Measurements from ENCODE around the gene ANKRD34B. TPM values are rescaled to one million over a fixed set of nuclear protein-coding genes. Genes with fewer than 3 reads are reported as not detected.

The ANKRD34B gene
- total RNA-seq, 2 experiments from 2014 or later: not detected

DNA sequence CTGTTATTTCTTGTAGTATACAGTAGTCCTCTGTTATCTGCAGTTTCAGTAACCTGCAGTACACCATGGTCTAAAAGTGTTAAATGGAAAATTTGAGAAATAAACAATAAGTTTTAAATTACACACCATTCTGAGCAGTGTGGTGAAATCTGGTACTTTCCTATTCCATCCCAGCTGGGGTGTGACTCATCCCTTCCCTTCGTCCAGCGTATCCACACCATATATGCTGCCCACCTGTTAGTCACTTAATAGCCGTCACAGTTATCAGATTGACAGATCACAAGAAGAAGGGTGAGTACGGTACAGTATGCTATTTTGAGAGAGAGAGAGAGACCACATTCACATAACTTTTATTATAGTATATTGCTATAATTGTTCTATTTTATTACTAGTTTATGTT is 53.3 kb downstream of the ANKRD34B start:
- no peak overlapping the region for H3K27ac Mint-ChIP-seq
- POLR2A ChIA-PET: no interaction called here
- no peak for ATAC-seq (ENCODE audit: poor library complexity)

GRCh38 chr5:80509362-80509761 is 60.7 kb downstream of the ANKRD34B start:
- no peaks in the 10 kb centered on the region for H3K4me1 ChIP-seq (ENCODE audit: insufficient read depth, low read length)
- DNase-seq: no peak
- no peak for TF ChIP-seq CTCF (IDR thresholded peaks at IDR 0.05)
- no peak overlapping the region for H3K27ac ChIP-seq (ENCODE audit: low read depth in 1 of 2, low read length in 2 of 2)
- no peak for ATAC-seq (ENCODE audit: poor library complexity)
- intact Hi-C loops (cut with DNase I, micrococcal nuclease): no loop called here
- H3K27me3 ChIP-seq (ENCODE audit: control insufficient read depth in 1 of 2, insufficient read depth in 2 of 2, low read length in 2 of 2): no peaks in the 10 kb centered on the region
- Mint-ChIP-seq H3K9me3 (no peaks in the 10 kb centered on the region), H3K4me1 (ENCODE audit: low read depth) (no peaks in the 10 kb centered on the region), H3K27me3 (no peaks in the 10 kb centered on the region), H3K27ac (no peak overlapping the region), H3K4me3 (no peak overlapping the region), H3K36me3 (ENCODE audit: low read depth) (no peaks in the 10 kb centered on the region)
- no peaks in the 10 kb centered on the region for H3K36me3 ChIP-seq (ENCODE audit: insufficient read depth, low read length)
- POLR2A ChIA-PET: interaction anchor here (0.6 kb wide), 1 partner anchor 329 kb away, joined by 3 read pairs; no protein-coding TSS in a partner anchor
- no peak overlapping the region for H3K4me3 ChIP-seq (ENCODE audit: low read length)
- no peaks in the 10 kb centered on the region for H3K9me3 ChIP-seq (ENCODE audit: control insufficient read depth in 1 of 2, insufficient read depth in 1 of 2, low read length in 2 of 2)
- CTCF ChIA-PET: no interaction called here

More for the DNA sequence above, 53.3 kb downstream of the ANKRD34B start:
- Histone ChIP-seq H3K4me1 (ENCODE audit: insufficient read depth, low read length) (no peaks in the 10 kb centered on the region), H3K27ac (ENCODE audit: low read depth in 1 of 2, low read length in 2 of 2) (no peak overlapping the region), H3K9me3 (ENCODE audit: control insufficient read depth in 1 of 2, insufficient read depth in 1 of 2, low read length in 2 of 2) (no peaks in the 10 kb centered on the region), H3K4me3 (ENCODE audit: low read length) (no peak overlapping the region), H3K36me3 (ENCODE audit: insufficient read depth, low read length) (no peaks in the 10 kb centered on the region), H3K27me3 (ENCODE audit: control insufficient read depth in 1 of 2, insufficient read depth in 2 of 2, low read length in 2 of 2) (no peaks in the 10 kb centered on the region)
- H3K4me1 Mint-ChIP-seq (ENCODE audit: low read depth): no peaks in the 10 kb centered on the region
- H3K36me3 Mint-ChIP-seq (ENCODE audit: low read depth): no peaks in the 10 kb centered on the region
- intact Hi-C loops (cut with DNase I, micrococcal nuclease): no loop called here
- CTCF ChIA-PET: no interaction called here
- no peaks in the 10 kb centered on the region for H3K9me3 Mint-ChIP-seq
- H3K27me3 Mint-ChIP-seq: no peaks in the 10 kb centered on the region
- DNase-seq: peak in 2 of 14 experiments; percentile 3 to 6
- no peak overlapping the region for H3K4me3 Mint-ChIP-seq
- no peak for TF ChIP-seq CTCF (IDR thresholded peaks at IDR 0.05)

GRCh38 chr5:80508844-80509243 is 61.2 kb downstream of the ANKRD34B start:
- H3K4me3 Mint-ChIP-seq: no peak overlapping the region

More at GRCh38 chr5:80508844-80509243, 61.2 kb downstream of the ANKRD34B start:
- no peak for TF ChIP-seq CTCF (IDR thresholded peaks at IDR 0.05)
- intact Hi-C loops (cut with DNase I, micrococcal nuclease): no loop called here
- no peaks in the 10 kb centered on the region for H3K9me3 ChIP-seq (ENCODE audit: control insufficient read depth in 1 of 2, insufficient read depth in 1 of 2, low read length in 2 of 2)
- no peaks in the 10 kb centered on the region for H3K27me3 ChIP-seq (ENCODE audit: control insufficient read depth in 1 of 2, insufficient read depth in 2 of 2, low read length in 2 of 2)
- ChIA-PET POLR2A (interaction anchor here (0.6 kb wide), 1 partner anchor 329 kb away, joined by 3 read pairs; no protein-coding TSS in a partner anchor), CTCF (no interaction called here)
- no peaks in the 10 kb centered on the region for H3K27me3 Mint-ChIP-seq
- no peak for ATAC-seq (ENCODE audit: poor library complexity)
- H3K4me1 ChIP-seq (ENCODE audit: insufficient read depth, low read length): no peaks in the 10 kb centered on the region
- H3K36me3 ChIP-seq (ENCODE audit: insufficient read depth, low read length): no peaks in the 10 kb centered on the region
- no peak for DNase-seq
- no peaks in the 10 kb centered on the region for H3K9me3 Mint-ChIP-seq
- no peak overlapping the region for H3K27ac Mint-ChIP-seq
- H3K36me3 Mint-ChIP-seq (ENCODE audit: low read depth): no peaks in the 10 kb centered on the region
- peaks cover 4% of the 10 kb centered on the region for H3K4me1 Mint-ChIP-seq (ENCODE audit: low read depth)
- H3K27ac ChIP-seq (ENCODE audit: low read depth in 1 of 2, low read length in 2 of 2): no peak overlapping the region
- H3K4me3 ChIP-seq (ENCODE audit: low read length): no peak overlapping the region

All from CD4-positive, alpha-beta T cell (primary cell).